ENCODE measurements around the gene ATP13A4.

- no peak for TF ChIP-seq CTCF (conservative IDR thresholded peaks at IDR 0.05; ENCODE audit: low read depth, low read length)
- TF ChIP-seq POLR2A (IDR thresholded peaks at IDR 0.05; ENCODE audit: low read depth, low read length), result no peak
- TF ChIP-seq MXI1 (IDR thresholded peaks at IDR 0.05; ENCODE audit: borderline replicate concordance, low read depth, low read length), result no peak
- TF ChIP-seq RAD21 (IDR thresholded peaks at IDR 0.05; ENCODE audit: low read length), result no peak
- no peak for TF ChIP-seq BHLHE40 (IDR thresholded peaks at IDR 0.05; ENCODE audit: low read depth, low read length)
Observed at GRCh38 chr3:193589129-193589528, 34.4 kb upstream of the ATP13A4 start.

All from IMR-90 (cell line).